Right kidney (tissue), 9 donors: ENCODE results near the gene VARS2.
"Not testable (repeated sequence)": the region's sequence is repeated elsewhere in the genome, so short reads cannot be mapped to it uniquely, and the experiment has no call there.

ENCODE experiments used
- DNase-seq: peaks from one replicate; pipeline ENCODE4 v3.0.0-alpha.2; 2016
- long read RNA-seq, 8 donors: transcript quantifications; one replicate each; lab custom pipeline, GENCODE V29; 2026

The VARS2 gene
- long read RNA-seq, donor 1, full-length matches to known transcripts: 1 of 1 reads
- long read RNA-seq, donor 1, partial matches to known transcripts: 0 of 1 reads
- long read RNA-seq, donor 1, other reads (novel, unspliced or antisense): 0 of 1 reads
- long read RNA-seq, donor 2: 0 reads
- long read RNA-seq, donor 3: 0 reads
- long read RNA-seq, donor 4, partial matches to known transcripts: 5 of 6 reads
- long read RNA-seq, donor 4, other reads (novel, unspliced or antisense): 0 of 6 reads
- long read RNA-seq, donor 5, partial matches to known transcripts: 6 of 8 reads
- long read RNA-seq, donor 5, other reads (novel, unspliced or antisense): 0 of 8 reads
- long read RNA-seq, donor 6, full-length matches to known transcripts: 1 of 6 reads
- long read RNA-seq, donor 6, partial matches to known transcripts: 5 of 6 reads
- long read RNA-seq, donor 6, other reads (novel, unspliced or antisense): 0 of 6 reads
- long read RNA-seq, donor 7, partial matches to known transcripts: 13 of 13 reads
- long read RNA-seq, donor 7, other reads (novel, unspliced or antisense): 0 of 13 reads
- long read RNA-seq, donor 8: 0 reads

DNA sequence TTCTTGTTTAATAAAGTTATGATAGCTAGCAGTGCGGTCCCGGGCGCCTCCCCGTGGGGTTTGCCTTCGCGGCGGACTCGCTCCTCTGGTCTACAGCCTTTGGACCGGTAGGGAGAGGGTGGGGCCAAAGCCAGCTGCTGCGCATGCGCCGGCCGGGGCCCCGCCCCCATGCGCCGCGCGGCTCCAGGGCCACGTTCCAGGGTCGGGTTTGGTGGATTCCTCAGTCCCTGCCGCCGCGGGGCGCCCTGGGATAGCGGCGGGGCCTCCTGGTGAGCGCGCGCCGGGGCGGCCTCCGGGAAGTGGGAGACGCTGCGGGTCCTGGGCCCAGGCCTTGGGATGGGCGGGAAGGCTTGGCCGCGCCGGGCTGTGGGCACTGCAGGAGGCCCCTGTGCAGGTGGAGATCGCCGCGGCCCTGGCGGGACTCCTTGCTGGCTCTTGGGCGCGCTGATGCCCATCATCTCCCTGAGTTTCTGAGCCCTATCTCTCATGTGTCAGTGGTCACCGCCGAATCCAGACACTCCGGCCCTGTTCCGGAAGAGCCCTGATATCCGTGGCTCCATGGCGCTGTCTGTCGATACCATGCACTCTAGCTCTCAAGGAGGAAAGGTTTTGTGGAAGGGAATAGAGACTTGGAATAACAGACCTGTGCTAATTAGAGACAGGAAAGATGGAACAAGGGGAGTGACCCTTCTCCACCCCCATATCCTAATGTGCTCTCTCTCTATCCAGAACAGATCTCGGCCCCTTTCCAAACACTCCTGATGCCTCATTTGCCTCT lies at the start of gene VARS2:
Gene VARS2 (plus strand): TSS at position 163 of the 778 bp plus-strand sequence. CDS start 599 bp downstream, at position 762.
- DNase-seq: peak; percentile 96

- DNase-seq: no peak
Observed at GRCh38 chr6:30864325-30864724, 49.7 kb upstream of the VARS2 start.

DNA sequence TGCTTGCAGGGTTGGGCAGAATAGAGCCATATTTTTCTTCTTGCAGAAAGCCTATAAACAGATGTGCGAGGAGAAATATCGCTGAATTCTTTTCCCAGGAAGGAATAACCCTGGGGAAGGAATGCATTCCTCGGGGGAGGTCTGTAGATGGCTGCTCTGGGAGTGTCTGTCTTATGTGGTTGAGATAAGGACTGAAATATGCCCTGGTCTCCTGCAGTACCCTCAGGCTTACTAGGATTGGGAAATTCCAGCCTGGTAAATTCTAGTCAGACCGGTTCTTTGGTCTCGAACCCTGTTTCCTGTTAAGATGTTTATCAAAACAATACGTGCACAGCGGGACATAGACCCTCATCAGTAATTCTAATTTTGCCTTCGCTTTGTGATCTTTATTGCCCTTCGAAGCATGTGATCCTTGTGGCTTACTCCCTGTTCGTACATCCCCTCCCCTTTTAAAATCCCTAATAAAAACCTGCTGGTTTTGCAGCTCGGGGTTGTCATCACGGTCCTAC lies 44.7 kb upstream of the VARS2 start:
- not testable (repeated sequence) for DNase-seq

- no peak for DNase-seq
Observed at GRCh38 chr6:30870546-30870945, 43.5 kb upstream of the VARS2 start.

DNA sequence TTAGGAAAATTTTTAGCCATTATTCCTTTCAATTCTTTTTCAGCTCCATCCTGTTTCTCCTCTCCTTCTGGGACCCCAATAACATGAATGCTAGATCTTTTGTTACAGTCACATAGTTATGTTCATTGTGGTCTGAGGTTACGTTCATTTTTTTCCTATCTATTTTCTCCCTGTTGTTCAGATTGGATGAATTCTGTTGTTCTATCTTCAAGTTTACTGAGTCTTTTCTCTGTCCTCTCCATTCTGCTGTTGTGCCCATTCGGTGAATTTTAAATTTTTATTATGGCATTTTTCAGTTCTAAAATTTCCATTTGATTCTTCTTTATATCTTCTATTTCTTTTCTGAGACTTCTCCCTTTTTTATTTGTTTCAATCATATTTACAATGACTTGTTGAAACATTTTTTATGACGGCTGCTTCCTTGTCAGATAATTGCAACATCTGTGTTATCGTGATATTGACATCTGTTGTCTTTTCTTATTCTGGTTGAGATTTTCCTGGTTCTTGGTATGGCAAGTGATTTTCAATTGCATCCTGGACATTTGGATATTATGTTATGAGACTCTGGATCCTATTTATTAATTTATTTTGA lies 42.4 kb upstream of the VARS2 start:
- no peak for DNase-seq

GRCh38 chr6:30873137-30873640 lies 40.8 kb upstream of the VARS2 start:
- DNase-seq: no peak

- not testable (repeated sequence) for DNase-seq
Observed at GRCh38 chr6:30873795-30874194, 40.2 kb upstream of the VARS2 start.

DNA sequence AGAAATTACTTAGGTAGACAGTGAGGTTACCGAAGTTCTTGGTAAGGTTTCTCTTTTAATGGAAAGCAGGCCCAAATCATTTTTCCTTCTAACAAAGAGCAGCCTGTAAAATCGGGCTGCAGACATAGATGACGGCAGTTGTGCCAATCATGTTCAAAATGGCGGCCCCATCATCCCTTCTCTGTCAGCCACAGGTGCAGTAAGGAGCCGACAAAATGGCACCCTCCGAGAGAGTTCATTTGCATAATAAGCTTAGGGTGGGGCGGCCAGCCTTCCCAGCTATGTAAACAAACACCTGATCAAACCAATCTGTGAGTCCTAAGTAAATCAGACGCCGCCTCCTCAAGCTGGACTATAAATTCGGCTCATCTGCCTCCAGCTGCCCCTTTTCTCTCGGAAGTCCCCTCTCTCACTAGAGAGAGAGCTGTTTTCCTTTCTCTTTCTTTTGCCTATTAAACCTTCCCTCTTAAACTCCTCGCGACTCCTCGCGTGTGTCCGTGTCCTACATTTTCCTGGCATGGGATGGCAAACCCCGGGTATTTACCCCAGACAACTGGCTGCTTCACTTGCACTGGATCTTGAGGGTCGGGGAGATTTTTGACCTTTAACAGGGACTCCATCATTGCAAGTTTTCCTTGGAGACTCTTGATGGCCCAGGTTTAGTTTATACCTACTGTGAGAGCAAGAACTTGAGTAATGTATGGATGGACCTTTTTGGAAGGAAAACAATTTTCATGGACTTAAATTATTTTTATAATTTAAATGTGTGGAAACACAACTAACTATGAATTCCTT lies 38.6 kb upstream of the VARS2 start:
- DNase-seq: no peak

GRCh38 chr6:30876039-30876730 lies 37.9 kb upstream of the VARS2 start:
- no peak for DNase-seq

DNA sequence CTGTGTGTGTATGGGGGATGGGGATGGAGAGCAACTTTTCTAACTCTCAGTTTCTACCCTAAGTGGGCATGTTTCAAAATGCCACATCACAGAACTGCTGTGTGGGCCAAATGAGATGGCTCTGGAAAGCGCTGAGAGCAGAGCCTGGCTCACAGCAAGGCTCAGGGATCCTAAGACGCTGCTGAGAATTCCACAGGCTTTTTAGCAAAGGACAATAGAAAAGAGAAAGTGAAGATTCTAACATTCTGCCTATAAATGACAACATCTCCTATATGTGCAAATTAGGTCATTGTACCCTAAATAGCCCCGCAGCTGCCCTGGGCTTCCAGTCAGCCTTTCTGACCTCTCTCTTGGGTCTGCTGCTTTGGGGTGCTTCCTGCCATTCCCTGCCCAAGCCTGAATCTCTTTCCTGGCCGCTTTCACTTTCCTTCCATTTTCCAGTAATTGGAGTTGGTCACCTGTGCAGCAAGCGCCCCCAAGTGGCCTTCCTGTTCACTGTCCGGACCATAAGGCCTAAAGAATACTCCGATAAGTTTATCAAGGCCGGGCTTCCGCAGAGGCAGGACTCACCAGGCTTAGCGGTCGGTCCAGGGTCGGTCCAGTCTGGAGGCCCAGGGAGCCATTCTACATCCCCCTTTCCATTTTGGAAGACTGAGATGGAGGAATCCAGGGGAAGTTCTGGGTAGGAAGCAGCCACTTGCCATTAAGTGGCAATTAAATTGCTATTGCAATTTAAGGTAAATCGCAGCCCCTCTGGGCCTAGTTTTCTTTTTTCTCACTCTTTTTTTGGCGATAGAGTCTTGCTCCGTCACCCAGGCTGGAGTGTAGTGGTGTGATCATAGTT lies 36.4 kb upstream of the VARS2 start:
- peak; percentile 79 for DNase-seq

GRCh38 chr6:30879684-30880427 lies 34.2 kb upstream of the VARS2 start:
- no peak for DNase-seq

DNA sequence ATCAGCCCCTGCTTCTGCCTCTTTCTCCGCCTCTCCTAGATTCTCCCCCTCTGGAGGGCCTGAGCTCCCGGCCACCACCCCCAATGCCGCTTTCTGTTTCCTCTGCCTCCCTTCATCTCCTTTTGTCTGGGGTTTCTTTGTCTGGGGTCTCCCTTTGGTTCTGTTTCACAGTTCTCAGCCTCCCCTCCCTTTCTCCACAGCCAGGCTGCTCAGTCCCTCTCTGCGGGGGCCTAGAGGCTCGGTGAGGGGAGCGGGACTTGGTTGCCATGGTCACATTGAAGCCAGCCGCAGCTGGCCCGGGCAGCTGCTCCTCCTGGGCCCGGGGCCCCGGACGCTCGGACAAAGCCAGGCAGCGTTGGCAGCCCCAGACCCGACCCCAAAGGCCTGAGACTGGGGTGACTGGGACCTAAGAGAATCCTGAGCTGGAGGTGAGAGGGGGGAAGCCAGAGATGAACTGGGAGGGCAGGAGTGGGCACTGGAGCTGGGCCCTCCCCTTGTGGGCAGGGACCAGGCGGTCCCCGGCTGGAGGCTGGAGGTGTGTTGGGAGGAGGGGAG lies 33.3 kb upstream of the VARS2 start:
- peak; percentile 85 for DNase-seq

DNA sequence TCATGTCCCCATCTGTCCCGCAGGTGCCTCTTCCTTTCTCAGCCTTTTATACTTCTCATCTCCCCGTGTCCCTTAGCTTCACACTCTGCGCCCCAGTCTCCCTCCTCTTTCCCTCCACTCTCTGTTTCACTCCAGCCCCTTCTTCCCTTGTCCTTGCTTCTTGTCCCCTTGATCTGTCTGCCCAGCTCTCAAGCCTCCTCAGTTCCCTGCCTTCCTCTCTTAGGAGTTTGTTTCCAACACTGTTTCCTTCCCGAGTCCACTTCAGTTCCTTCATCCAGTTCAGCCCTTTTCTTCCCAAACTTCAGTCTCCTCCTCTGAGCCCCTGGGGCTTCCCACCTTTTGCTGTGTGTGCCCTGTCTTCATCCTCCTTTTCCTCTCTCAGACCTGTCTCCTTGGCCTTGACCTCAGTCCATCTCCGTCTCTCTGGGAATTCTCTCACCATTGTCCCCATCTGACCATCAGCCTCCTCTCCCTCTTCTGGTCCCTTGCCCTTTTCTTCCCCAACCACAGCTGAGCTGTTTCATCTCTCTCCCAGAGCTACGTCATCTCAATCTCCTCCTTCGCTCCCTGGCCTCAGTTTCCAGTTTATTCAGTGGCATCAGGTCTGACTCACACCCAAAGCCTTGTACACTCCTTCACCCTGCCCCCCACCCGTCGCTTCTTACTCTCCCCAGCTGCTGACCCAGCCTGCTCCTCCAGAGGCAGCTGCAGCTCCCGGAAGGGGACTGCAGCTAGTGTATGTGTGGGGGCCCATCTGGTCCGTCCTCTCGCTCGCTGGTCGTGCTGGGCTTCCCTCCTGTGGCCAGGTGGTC lies 32.4 kb upstream of the VARS2 start:
- DNase-seq: peak; percentile 58

DNA sequence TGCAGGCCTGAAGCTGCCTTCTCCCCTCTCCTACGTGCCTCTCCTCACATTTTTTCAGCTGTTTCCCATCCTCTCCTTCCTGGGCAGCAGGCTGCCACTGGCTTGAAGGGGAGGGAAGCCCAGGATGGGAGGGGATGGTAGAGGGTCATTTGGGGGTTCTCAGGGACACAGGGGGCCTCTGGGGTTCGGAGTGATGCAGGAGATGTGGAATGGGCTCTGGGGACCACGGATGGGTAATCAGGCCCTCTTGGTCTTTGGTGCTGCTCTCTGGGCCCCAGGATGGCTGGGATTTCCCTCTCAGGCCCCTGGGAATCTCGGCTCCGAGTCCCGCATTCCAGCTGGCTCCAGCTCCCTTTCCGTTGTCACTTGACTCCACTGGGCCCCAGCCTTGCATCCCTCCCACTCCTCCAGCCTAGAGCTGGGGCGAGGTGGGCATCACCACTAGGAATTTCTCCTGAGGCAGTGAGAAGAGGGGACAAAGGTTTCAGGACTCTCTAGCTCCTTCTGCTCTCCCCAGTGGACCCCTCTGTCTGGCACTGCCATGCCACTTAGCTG lies 31.8 kb upstream of the VARS2 start:
- DNase-seq: no peak

GRCh38 chr6:30882759-30883684 lies 31.0 kb upstream of the VARS2 start:
- DNase-seq: peak; percentile 78
